Ovary (tissue), 9 donors: ENCODE results near the gene EOLA2. TPM values are rescaled to one million over a fixed set of nuclear protein-coding genes. Genes with fewer than 3 reads are reported as not detected.
A peak's percentile ranks its signal among the peaks of the same experiment; 100 is the strongest.
"Not testable (repeated sequence)": the region's sequence is repeated elsewhere in the genome, so short reads cannot be mapped to it uniquely, and the experiment has no call there.

Experiments used
- DNase-seq, 5 donors: peaks; one replicate each; pipeline ENCODE4 v3.0.0-alpha.2; 2019 to 2020
- H3K27ac ChIP-seq, 2 donors: fragments of 200-600 bp; one replicate each; pipeline versions ENCODE4 v1.5.1 to v1.8.0; 2019 to 2022
- H3K27me3 ChIP-seq: fragments of 200-600 bp; one replicate; pipeline ENCODE4 v1.8.0; 2022
- H3K36me3 ChIP-seq: fragments of 200-600 bp; sonication (generic); one replicate; pipeline ENCODE4 v1.5.1; 2019
- H3K4me1 ChIP-seq: one replicate; pipeline ENCODE4 v1.8.1; 2013; ENCODE audit warnings: mild to moderate bottlenecking, moderate library complexity; ENCODE audit not compliant: insufficient read depth
- H3K4me3 ChIP-seq: fragments of 200-600 bp; sonication (generic); one replicate; pipeline ENCODE4 v1.5.1; 2017
- H3K9me3 ChIP-seq, 2 donors: fragments of 200-600 bp in 1 of 2; sonication (generic) in 1 of 2; one replicate each; pipeline versions ENCODE4 v1.5.1 to v1.8.1; 2013 to 2019; ENCODE audit warnings: mild to moderate bottlenecking in 1 of 2, moderate library complexity in 1 of 2
- CTCF ChIP-seq, 3 donors: fragments of 450-650 bp in 2 of 3; fragments of 200-600 bp in 1 of 3; IDR thresholded peaks; one replicate each; pipeline versions ENCODE4 v1.5.1 to v1.8.0; 2016 to 2022; ENCODE audit warnings: antibody characterized with exemption in 3 of 3, mild to moderate bottlenecking in 1 of 3
- EP300 ChIP-seq: sonication (generic); formaldehyde crosslinking; IDR thresholded peaks from one replicate; pipeline ENCODE4 v1.6.1; 2017; ENCODE audit warnings: antibody characterized with exemption
- POLR2A ChIP-seq: fragments of 450-650 bp; IDR thresholded peaks from one replicate; pipeline ENCODE4 v1.6.1; 2017; ENCODE audit warnings: antibody characterized with exemption, mild to moderate bottlenecking, moderate library complexity
- WGBS, 3 donors: extraction: QIAGEN DNeasy Blood & Tissue Kit in 1 of 3; methylation state at CpG; one replicate each; pipeline versions ENCODE4 v1.1.5 to v1.1.7; 2013 to 2017; 5-methylcytosine and 5-hydroxymethylcytosine counted together
- intact Hi-C, 4 donors: fragments of 100-400 bp; cut with DNase I; formaldehyde crosslinking; loops; one replicate each; pipeline versions ENCODE4 v1.11.0 to v1.15.1; 2022 to 2023
- polyA plus RNA-seq, 2 donors: library from polyadenylated mRNA; stranded (reverse); fragments of 200-250 nt in 1 of 2; fragments of 350-450 nt in 1 of 2; fragmentation: Illumina TruSeq in 1 of 2; extraction: RNeasy Lipid Tissue Mini Kit (QIAGEN cat#74804) in 1 of 2; gene quantifications; one replicate each; pipeline ENCODE4 v1.2.3, GENCODE V29; 2013 to 2014
- total RNA-seq, 7 donors: library from RNA; depleted of rRNA in 2 of 7; stranded (reverse); fragments of >200 nt in 2 of 7; fragmentation: NEBNext Ultra II Directional in 3 of 7; extraction: Animal tissue kit (Norgen Biotek cat#: 25700) in 3 of 7; gene quantifications; one replicate each; pipeline versions ENCODE4 v1.1.0 to v1.2.4, GENCODE V29; 2016 to 2023
- donor health status: DM: no; HTN: no; CAD: no; lungs with moderate emphysema.
- donor health status: DM: no; HTN: no; CAD: no.
- donor health status: Bipolar disorder and iron deficiency.
- donor health status: DM: yes; HTN: yes; CAD: no.
- donor health status: DM: no; HTN: no; CAD: no.
- donor health status: DM: yes; HTN: yes; CAD: no.

Gene EOLA2
- total and polyA plus RNA-seq, 9 donors, result 16.4 to 37.9 (median 31.9) TPM

GRCh38 chrX:149937871-149938426 lies 342 bp downstream of the EOLA2 start:
- WGBS, 3 donors, result 42 to 56% (median 48%) methylated on average over 43 to 46 of the region's 46 CpGs
- H3K27me3 ChIP-seq, result no peaks in the 10 kb centered on the region
- DNase-seq, result peak in 3 of 5 donors; percentile 41 to 57 (median 52)
- peak overlapping the region; percentile 61 for H3K4me3 ChIP-seq
- no peaks in the 10 kb centered on the region for H3K9me3 ChIP-seq
- intact Hi-C loops, result no loop called here
- TF ChIP-seq EP300 (no peak), POLR2A (no peak), CTCF (IDR thresholded peaks at IDR 0.05) (no peak)
- peak overlapping the region; percentile 76 to 93 for H3K27ac ChIP-seq
- H3K36me3 ChIP-seq, result no peaks in the 10 kb centered on the region
- no peaks in the 10 kb centered on the region for H3K4me1 ChIP-seq

- Histone ChIP-seq H3K27ac (peak overlapping the region; percentile 76 to 93), H3K4me3 (peak overlapping the region; percentile 61)
- intact Hi-C loops, H3K36me3 ChIP-seq, H3K4me1 ChIP-seq, H3K9me3 ChIP-seq, DNase-seq, H3K27me3 ChIP-seq: not testable (repeated sequence)
- 52 to 65% (median 53%) methylated on average over 5 of the region's 5 CpGs for WGBS, 3 donors
Measured at GRCh38 chrX:149937328-149937727, 963 bp downstream of the EOLA2 start.

- H3K27ac ChIP-seq, H3K36me3 ChIP-seq, DNase-seq, intact Hi-C loops, H3K4me1 ChIP-seq, H3K27me3 ChIP-seq, H3K4me3 ChIP-seq, H3K9me3 ChIP-seq: not testable (repeated sequence)
- WGBS, 3 donors, result 70 to 72% (median 72%) methylated on average over 14 to 18 of the region's 21 CpGs
Measured at GRCh38 chrX:149933547-149933946, 4.7 kb downstream of the EOLA2 start.

- intact Hi-C loops, H3K27me3 ChIP-seq, H3K4me1 ChIP-seq, DNase-seq, H3K27ac ChIP-seq, H3K9me3 ChIP-seq, H3K36me3 ChIP-seq, H3K4me3 ChIP-seq: not testable (repeated sequence)
- 91 to 100% methylated on average over 1 of the region's 5 CpGs; no CpG with 5 or more reads in 1 of the 3 donors for WGBS, 3 donors
Measured at GRCh38 chrX:149932970-149933369, 5.3 kb downstream of the EOLA2 start.

GRCh38 chrX:149932150-149932549 lies 6.1 kb downstream of the EOLA2 start:
- DNase-seq, H3K27me3 ChIP-seq, H3K27ac ChIP-seq, H3K4me1 ChIP-seq, H3K36me3 ChIP-seq, H3K9me3 ChIP-seq, intact Hi-C loops, H3K4me3 ChIP-seq: not testable (repeated sequence)
- WGBS, 3 donors, result 30 to 96% (median 91%) methylated on average over 2 of the region's 2 CpGs

GRCh38 chrX:149931355-149931754 lies 6.9 kb downstream of the EOLA2 start:
- H3K4me3 ChIP-seq, H3K36me3 ChIP-seq, H3K4me1 ChIP-seq, H3K9me3 ChIP-seq, DNase-seq, H3K27me3 ChIP-seq, intact Hi-C loops, H3K27ac ChIP-seq: not testable (repeated sequence)
- 37 to 49% (median 40%) methylated on average over 1 to 2 of the region's 4 CpGs for WGBS, 3 donors

GRCh38 chrX:149929400-149929799 lies 8.9 kb downstream of the EOLA2 start, which contains the start of gene HSFX4:
Gene HSFX4 (plus strand): TSS chrX:149929573. CDS start chrX:149929645, 72 bp downstream.
- 75% methylated on average over 3 of the region's 7 CpGs; no CpG with 5 or more reads in 2 of the 3 donors for WGBS, 3 donors
- H3K36me3 ChIP-seq, DNase-seq, intact Hi-C loops, H3K27ac ChIP-seq, H3K4me3 ChIP-seq, H3K9me3 ChIP-seq, H3K27me3 ChIP-seq, H3K4me1 ChIP-seq: not testable (repeated sequence)

GRCh38 chrX:149928635-149929034 lies 9.7 kb downstream of the EOLA2 start:
- H3K4me3 ChIP-seq, intact Hi-C loops, H3K27me3 ChIP-seq, H3K27ac ChIP-seq, H3K4me1 ChIP-seq, H3K36me3 ChIP-seq, DNase-seq, H3K9me3 ChIP-seq: not testable (repeated sequence)
- 72 to 86% (median 83%) methylated on average over 1 of the region's 1 CpG for WGBS, 3 donors

- H3K4me1 ChIP-seq, H3K27ac ChIP-seq, H3K4me3 ChIP-seq, DNase-seq, H3K36me3 ChIP-seq, H3K27me3 ChIP-seq, intact Hi-C loops, H3K9me3 ChIP-seq: not testable (repeated sequence)
- WGBS, 3 donors, result no CpG with 5 or more reads among the region's 1 CpG
Measured at GRCh38 chrX:149927964-149928258, 10.4 kb downstream of the EOLA2 start.

GRCh38 chrX:149927245-149927963 lies 10.9 kb downstream of the EOLA2 start:
- intact Hi-C loops, H3K9me3 ChIP-seq, H3K27me3 ChIP-seq, H3K4me3 ChIP-seq, H3K36me3 ChIP-seq, H3K27ac ChIP-seq, H3K4me1 ChIP-seq, DNase-seq: not testable (repeated sequence)
- 85% methylated on average over 1 of the region's 8 CpGs; no CpG with 5 or more reads in 2 of the 3 donors for WGBS, 3 donors

- intact Hi-C loops, H3K27ac ChIP-seq, H3K9me3 ChIP-seq, H3K4me3 ChIP-seq, H3K36me3 ChIP-seq, DNase-seq, H3K27me3 ChIP-seq, H3K4me1 ChIP-seq: not testable (repeated sequence)
- no CpG with 5 or more reads among the region's 5 CpGs for whole genome bisulfite sequencing, 3 donors
Measured at GRCh38 chrX:149924434-149924833, 13.9 kb downstream of the EOLA2 start.
